Cardiac muscle cell (in vitro differentiated cells and primary cell): ENCODE data around the gene GNG7. TPM values are rescaled to one million over a fixed set of nuclear protein-coding genes. Genes with fewer than 3 reads are reported as not detected.
A peak's percentile ranks its signal among the peaks of the same experiment; 100 is the strongest.

ENCODE experiments used
- DNase-seq, 2 donors: peaks; one replicate each; pipeline versions ENCODE4 v3.0.0 to v3.0.0-alpha.2; 2010 to 2017; ENCODE audit warnings: low read depth in 1 of 2, low spot score in 1 of 2
- H3K27ac ChIP-seq: fragments of 200-600 bp; sonication (generic); 2 replicates; pipeline ENCODE4 v1.5.1; 2016
- H3K27me3 ChIP-seq: fragments of 200-600 bp; sonication (generic); 2 replicates; pipeline ENCODE4 v1.6.0; 2016; ENCODE audit warnings: control low read depth
- H3K36me3 ChIP-seq: fragments of 200-600 bp; sonication (generic); 2 replicates; pipeline ENCODE4 v1.5.1; 2016; ENCODE audit warnings: control low read depth
- H3K4me1 ChIP-seq: fragments of 200-600 bp; sonication (generic); 2 replicates; pipeline ENCODE4 v1.8.1; 2017; ENCODE audit warnings: low read depth, mild to moderate bottlenecking, mixed run types
- H3K4me3 ChIP-seq: fragments of 200-600 bp; sonication (generic); 2 replicates; pipeline ENCODE4 v1.5.1; 2016; ENCODE audit warnings: mild to moderate bottlenecking
- H3K9me3 ChIP-seq: fragments of 200-600 bp; sonication (generic); 2 replicates; pipeline ENCODE4 v1.5.1; 2017; ENCODE audit warnings: low read depth, mild to moderate bottlenecking, control low read depth
- polyA plus RNA-seq: library from polyadenylated mRNA; unstranded; fragments of >200 nt; fragmentation: Nextera tagmentation; extraction: Ambion mirVana; gene quantifications from 2 replicates; pipeline ENCODE4 v1.2.1, GENCODE V29; 2016
- total RNA-seq: library from RNA; depleted of rRNA; stranded (reverse); fragments of >200 nt; gene quantifications from 2 replicates; pipeline ENCODE4 v1.2.3, GENCODE V29; 2016
- TF ChIP-seq, protein P1 (sequence below): IDR thresholded peaks from 2 replicates; pipeline ENCODE4 v1.5.1; 2012; ENCODE audit warnings: low read depth, mild to moderate bottlenecking, low read length

The GNG7 gene
- total and polyA plus RNA-seq, 2 experiments from 2014 or later: 20.4 to 24.8 TPM

DNA sequence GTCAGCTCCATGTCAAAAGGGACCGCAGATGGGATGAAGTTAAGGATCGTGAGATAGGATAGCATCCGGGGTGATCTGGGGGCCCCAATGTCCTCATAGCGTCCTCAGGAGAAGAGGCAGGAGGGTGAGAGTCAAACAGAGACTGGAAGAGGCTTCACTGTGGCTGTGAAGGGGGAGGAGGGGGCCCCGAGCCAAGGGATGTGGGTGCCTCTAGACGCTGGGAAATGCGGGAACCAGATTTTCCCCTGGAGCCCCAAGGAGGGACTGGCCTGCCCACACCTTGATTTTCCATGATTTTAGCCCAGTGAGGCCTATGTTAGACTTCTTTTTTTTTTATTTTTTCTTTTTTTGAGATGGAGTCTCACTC lies 61.2 kb downstream of the GNG7 start:
- Histone ChIP-seq H3K4me1 (no peaks in the 10 kb centered on the region), H3K27me3 (no peaks in the 10 kb centered on the region), H3K4me3 (no peak overlapping the region), H3K36me3 (no peaks in the 10 kb centered on the region), H3K9me3 (no peaks in the 10 kb centered on the region), H3K27ac (no peak overlapping the region)
- TF ChIP-seq, protein P1, sequence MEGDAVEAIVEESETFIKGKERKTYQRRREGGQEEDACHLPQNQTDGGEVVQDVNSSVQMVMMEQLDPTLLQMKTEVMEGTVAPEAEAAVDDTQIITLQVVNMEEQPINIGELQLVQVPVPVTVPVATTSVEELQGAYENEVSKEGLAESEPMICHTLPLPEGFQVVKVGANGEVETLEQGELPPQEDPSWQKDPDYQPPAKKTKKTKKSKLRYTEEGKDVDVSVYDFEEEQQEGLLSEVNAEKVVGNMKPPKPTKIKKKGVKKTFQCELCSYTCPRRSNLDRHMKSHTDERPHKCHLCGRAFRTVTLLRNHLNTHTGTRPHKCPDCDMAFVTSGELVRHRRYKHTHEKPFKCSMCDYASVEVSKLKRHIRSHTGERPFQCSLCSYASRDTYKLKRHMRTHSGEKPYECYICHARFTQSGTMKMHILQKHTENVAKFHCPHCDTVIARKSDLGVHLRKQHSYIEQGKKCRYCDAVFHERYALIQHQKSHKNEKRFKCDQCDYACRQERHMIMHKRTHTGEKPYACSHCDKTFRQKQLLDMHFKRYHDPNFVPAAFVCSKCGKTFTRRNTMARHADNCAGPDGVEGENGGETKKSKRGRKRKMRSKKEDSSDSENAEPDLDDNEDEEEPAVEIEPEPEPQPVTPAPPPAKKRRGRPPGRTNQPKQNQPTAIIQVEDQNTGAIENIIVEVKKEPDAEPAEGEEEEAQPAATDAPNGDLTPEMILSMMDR: no peak
- no peak for DNase-seq

DNA sequence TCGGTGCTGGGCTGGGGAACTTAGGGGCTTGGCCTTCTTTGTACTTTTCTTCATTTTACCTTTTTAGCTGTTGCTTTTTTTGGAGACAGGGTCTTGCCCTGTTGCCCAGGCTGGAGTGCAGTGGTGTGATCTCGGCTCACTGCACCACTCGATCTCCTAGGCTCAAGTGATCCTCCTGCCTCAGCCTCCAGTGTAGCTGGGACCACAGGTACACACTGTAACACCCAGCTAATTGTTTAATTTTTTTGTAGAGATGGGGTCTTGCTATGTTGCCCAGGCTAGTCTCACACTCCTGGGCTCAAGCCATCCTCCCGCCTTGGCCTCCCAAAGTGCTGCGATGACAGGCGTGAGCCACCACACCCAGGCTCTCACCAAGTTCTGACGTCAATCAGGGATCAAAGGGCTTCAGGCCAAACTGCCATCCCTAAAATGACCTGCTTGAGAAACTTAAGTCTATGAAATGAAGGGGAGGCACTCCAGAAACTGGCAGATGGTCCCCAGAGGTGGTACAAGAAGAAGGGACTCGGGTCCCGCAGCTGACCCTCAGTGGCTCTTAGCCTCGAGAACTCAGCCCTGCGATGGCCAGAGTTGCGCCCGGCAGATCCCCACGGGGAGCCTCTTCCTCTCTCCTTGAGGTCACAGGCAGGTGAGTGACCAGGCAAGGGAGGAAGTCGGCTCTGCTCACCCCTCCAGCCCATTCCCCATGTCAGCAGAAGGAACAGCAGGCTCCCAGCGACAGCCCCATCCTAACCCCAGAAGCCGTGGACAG lies 61.7 kb downstream of the GNG7 start:
- no peak overlapping the region for H3K27ac ChIP-seq
- no peaks in the 10 kb centered on the region for H3K27me3 ChIP-seq
- H3K36me3 ChIP-seq: no peaks in the 10 kb centered on the region
- no peak overlapping the region for H3K4me3 ChIP-seq
- H3K4me1 ChIP-seq: no peaks in the 10 kb centered on the region
- no peak for DNase-seq
- TF ChIP-seq, protein P1: no peak
- H3K9me3 ChIP-seq: no peaks in the 10 kb centered on the region

- no peaks in the 10 kb centered on the region for H3K36me3 ChIP-seq
- H3K27ac ChIP-seq: no peak overlapping the region
- H3K27me3 ChIP-seq: no peaks in the 10 kb centered on the region
- H3K4me3 ChIP-seq: no peak overlapping the region
- H3K4me1 ChIP-seq: peaks cover 2% of the 10 kb centered on the region
- no peak for DNase-seq
- no peaks in the 10 kb centered on the region for H3K9me3 ChIP-seq
- TF ChIP-seq, protein P1: no peak
These were observed 62.5 kb downstream of the GNG7 start for GRCh38 chr19:2639999-2640398.

- Histone ChIP-seq H3K4me3 (no peak overlapping the region), H3K9me3 (no peaks in the 10 kb centered on the region), H3K27me3 (no peaks in the 10 kb centered on the region), H3K27ac (no peak overlapping the region), H3K36me3 (no peaks in the 10 kb centered on the region), H3K4me1 (peaks cover 13% of the 10 kb centered on the region)
- no peak for DNase-seq
- TF ChIP-seq, protein P1: no peak
These were observed 64.0 kb downstream of the GNG7 start for GRCh38 chr19:2638417-2638940.

GRCh38 chr19:2636897-2637683 lies 65.4 kb downstream of the GNG7 start:
- DNase-seq: peak; percentile 62 to 65
- peaks cover 13% of the 10 kb centered on the region for H3K4me1 ChIP-seq
- H3K4me3 ChIP-seq: no peak overlapping the region
- H3K27me3 ChIP-seq: no peaks in the 10 kb centered on the region
- TF ChIP-seq, protein P1: peak; percentile 78
- no peaks in the 10 kb centered on the region for H3K36me3 ChIP-seq
- no peaks in the 10 kb centered on the region for H3K9me3 ChIP-seq
- no peak overlapping the region for H3K27ac ChIP-seq
